ENCODE measurements around the gene GSTCD. TPM values are rescaled to one million over a fixed set of nuclear protein-coding genes. Genes with fewer than 3 reads are reported as not detected.

Gene GSTCD, protein sequence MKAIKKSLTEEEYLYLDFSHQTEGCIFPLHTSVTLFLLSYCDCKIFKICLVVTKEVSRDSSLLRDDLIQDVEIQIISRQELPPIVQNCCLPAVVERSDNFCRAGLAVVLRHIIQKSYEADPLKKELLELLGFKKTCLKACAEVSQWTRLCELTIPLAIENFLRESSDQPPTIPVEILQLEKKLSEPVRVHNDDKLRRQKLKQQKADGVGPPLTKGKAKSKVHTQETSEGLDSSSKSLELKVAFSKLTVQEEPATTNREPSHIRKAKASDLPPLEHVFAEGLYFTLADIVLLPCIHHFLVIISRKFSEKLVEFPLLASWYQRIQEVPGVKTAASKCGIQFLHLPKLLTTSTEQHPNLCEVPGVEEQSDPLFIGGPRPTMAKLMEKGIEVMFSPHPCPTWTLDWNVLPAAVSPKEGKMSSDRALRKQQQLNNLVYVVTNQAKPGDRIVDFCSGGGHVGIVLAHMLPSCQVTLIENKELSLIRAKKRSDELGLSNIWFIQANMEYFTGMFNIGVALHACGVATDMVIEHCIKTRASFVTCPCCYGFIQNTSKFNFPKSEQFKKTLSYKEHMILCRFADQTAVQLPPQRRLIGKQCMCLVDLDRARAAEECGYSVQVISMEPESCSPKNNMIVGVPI
- polyA plus RNA-seq (2012; ENCODE audit: insufficient read depth, insufficient read length, low read depth) = 5.7 TPM

GRCh38 chr4:105708181-105709080 lies at the start of gene GSTCD, which contains the start of gene INTS12:
GSTCD (plus strand) TSS chr4:105708784; CDS start chr4:105717614, 8,830 bp downstream.
INTS12 (minus strand) TSS chr4:105708689; CDS start chr4:105700005, 8,684 bp downstream.
- peak; percentile 92 for DNase-seq
- TF ChIP-seq, protein P1, sequence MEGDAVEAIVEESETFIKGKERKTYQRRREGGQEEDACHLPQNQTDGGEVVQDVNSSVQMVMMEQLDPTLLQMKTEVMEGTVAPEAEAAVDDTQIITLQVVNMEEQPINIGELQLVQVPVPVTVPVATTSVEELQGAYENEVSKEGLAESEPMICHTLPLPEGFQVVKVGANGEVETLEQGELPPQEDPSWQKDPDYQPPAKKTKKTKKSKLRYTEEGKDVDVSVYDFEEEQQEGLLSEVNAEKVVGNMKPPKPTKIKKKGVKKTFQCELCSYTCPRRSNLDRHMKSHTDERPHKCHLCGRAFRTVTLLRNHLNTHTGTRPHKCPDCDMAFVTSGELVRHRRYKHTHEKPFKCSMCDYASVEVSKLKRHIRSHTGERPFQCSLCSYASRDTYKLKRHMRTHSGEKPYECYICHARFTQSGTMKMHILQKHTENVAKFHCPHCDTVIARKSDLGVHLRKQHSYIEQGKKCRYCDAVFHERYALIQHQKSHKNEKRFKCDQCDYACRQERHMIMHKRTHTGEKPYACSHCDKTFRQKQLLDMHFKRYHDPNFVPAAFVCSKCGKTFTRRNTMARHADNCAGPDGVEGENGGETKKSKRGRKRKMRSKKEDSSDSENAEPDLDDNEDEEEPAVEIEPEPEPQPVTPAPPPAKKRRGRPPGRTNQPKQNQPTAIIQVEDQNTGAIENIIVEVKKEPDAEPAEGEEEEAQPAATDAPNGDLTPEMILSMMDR (IDR thresholded peaks at IDR 0.05; ENCODE audit: low read depth, low read length) = no peak; the same call in 1 of the 2 replicates
- peak within 1 kb of the TSS; percentile 93 for H3K4me3 ChIP-seq (ENCODE audit: low read depth, low read length)

GRCh38 chr4:105659190-105659589 lies 49.4 kb upstream of the GSTCD start:
- Histone ChIP-seq H3K27me3 (no peaks in the 10 kb centered on the region), H3K4me3 (ENCODE audit: low read depth, low read length) (no peak overlapping the region), H3K4me1 (no peaks in the 10 kb centered on the region), H3K36me3 (no peaks in the 10 kb centered on the region), H3K9me3 (no peaks in the 10 kb centered on the region)
- TF ChIP-seq, protein P1 (IDR thresholded peaks at IDR 0.05; ENCODE audit: low read depth, low read length) = no peak
- no peak for DNase-seq

More at GRCh38 chr4:105708181-105709080, at the start of gene GSTCD, which contains the start of gene INTS12:
- peaks cover 6% of the 10 kb centered on the region; the same call in 1 of the 2 replicates for H3K4me1 ChIP-seq
- H3K9me3 ChIP-seq = no peaks in the 10 kb centered on the region
- no peaks in the 10 kb centered on the region; the same call in 1 of the 2 replicates for H3K36me3 ChIP-seq
- H3K27me3 ChIP-seq = no peaks in the 10 kb centered on the region

DNA sequence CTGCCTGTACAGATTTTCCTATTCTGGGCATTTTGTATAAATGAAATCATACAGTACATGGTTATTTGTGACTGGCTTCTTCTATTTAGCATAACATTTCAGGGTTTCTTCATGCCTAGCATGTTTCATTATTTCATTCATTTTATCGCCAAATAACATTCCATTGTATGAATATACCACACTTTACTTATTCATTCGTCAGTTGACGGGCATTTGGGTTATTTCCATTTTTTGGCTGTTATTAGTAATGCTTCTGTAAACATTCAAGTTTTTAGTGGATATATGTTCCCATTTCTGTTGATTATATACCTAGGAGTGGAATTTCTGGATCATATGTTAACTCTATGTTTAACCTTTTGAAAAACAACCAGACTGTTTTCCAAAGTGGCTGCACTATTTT lies 47.6 kb upstream of the GSTCD start:
- Histone ChIP-seq H3K36me3 (no peaks in the 10 kb centered on the region), H3K27me3 (no peaks in the 10 kb centered on the region), H3K9me3 (no peaks in the 10 kb centered on the region), H3K4me3 (ENCODE audit: low read depth, low read length) (no peak overlapping the region), H3K4me1 (no peaks in the 10 kb centered on the region)
- DNase-seq = no peak
- TF ChIP-seq, protein P1 (IDR thresholded peaks at IDR 0.05; ENCODE audit: low read depth, low read length) = no peak

- no peaks in the 10 kb centered on the region for H3K4me1 ChIP-seq
- H3K9me3 ChIP-seq = no peaks in the 10 kb centered on the region
- H3K36me3 ChIP-seq = no peaks in the 10 kb centered on the region
- TF ChIP-seq, protein P1 (IDR thresholded peaks at IDR 0.05; ENCODE audit: low read depth, low read length) = no peak
- DNase-seq = no peak
- no peak overlapping the region for H3K4me3 ChIP-seq (ENCODE audit: low read depth, low read length)
- H3K27me3 ChIP-seq = no peaks in the 10 kb centered on the region
These were observed 45.5 kb upstream of the GSTCD start for GRCh38 chr4:105662935-105663675.

DNA sequence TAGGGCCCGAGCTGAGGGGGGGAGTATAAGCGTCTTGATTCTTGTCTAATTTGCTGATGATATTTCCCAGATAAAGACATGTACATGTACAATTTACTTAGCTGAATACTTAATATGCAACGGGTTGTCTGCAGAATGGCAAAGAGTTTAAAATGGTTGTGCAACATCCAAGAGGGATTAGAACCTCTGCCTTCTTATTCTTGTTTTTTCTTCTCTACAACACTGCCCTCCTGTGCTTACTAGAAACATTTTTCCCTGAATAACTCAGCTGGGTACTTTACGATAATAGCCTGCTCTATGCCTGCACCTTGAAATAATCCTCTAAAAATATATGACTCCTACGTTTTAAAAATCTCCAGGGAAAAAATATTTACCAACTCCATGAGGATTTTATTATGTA lies 41.9 kb upstream of the GSTCD start:
- DNase-seq = no peak
- Histone ChIP-seq H3K9me3 (no peaks in the 10 kb centered on the region), H3K4me1 (no peaks in the 10 kb centered on the region), H3K27me3 (no peaks in the 10 kb centered on the region), H3K4me3 (ENCODE audit: low read depth, low read length) (no peak overlapping the region), H3K36me3 (no peaks in the 10 kb centered on the region)
- TF ChIP-seq, protein P1 (IDR thresholded peaks at IDR 0.05; ENCODE audit: low read depth, low read length) = peak; percentile 45
